Caco-2 (cell line): ENCODE data around the gene WNT5B. TPM values are rescaled to one million over a fixed set of nuclear protein-coding genes. Genes with fewer than 3 reads are reported as not detected.

Experiments
- BruUV-seq: library from RNA; stranded (reverse); fragments of 400-500 nt; replicated peaks from 2 replicates; lab custom pipeline; 2021; lab: Mats Ljungman, UMichigan
- CTCF ChIA-PET: fragments of 300-600 bp; sonication (Branson Sonifier 250); formaldehyde crosslinking; loops from one replicate; lab custom pipeline; 2022; ENCODE audit warnings: antibody characterized with exemption; lab: Charles Lee
- POLR2A ChIA-PET: fragments of 300-600 bp; sonication (Branson Sonifier 250); formaldehyde crosslinking; loops from one replicate; lab custom pipeline; 2022; ENCODE audit warnings: antibody characterized with exemption; lab: Charles Lee
- DNase-seq, 2 experiments: peaks; one replicate each; pipeline versions ENCODE4 v3.0.0 to v3.0.0-alpha.2; 2020 to 2022
- H3K27me3 ChIP-seq: replicated peaks from 2 replicates; pipeline ENCODE4 v1.6.0; 2011; ENCODE audit warnings: low read length; ENCODE audit not compliant: control insufficient read depth, insufficient read depth
- H3K36me3 ChIP-seq: 2 replicates; pipeline ENCODE4 v1.5.1; 2011; ENCODE audit warnings: low read length; ENCODE audit not compliant: control insufficient read depth, insufficient read depth
- H3K4me1 ChIP-seq: fragments of 250-450 bp; sonication (Bioruptor Pico); 2 replicates; pipeline ENCODE4 v1.5.1; 2020; ENCODE audit warnings: mild to moderate bottlenecking
- H3K4me3 ChIP-seq: 2 replicates; pipeline ENCODE4 v1.5.1; 2011; ENCODE audit warnings: low read depth, mild to moderate bottlenecking, control low read depth, low read length
- H3K9me3 ChIP-seq: fragments of 250-450 bp; sonication (Bioruptor Pico); 2 replicates; pipeline ENCODE4 v1.5.1; 2020; ENCODE audit warnings: mild to moderate bottlenecking, moderate library complexity
- H3K27ac Mint-ChIP-seq: one replicate; pipeline ENCODE4 v1.8.0; 2022; ENCODE audit warnings: mixed read lengths; ENCODE audit not compliant: unreplicated experiment
- H3K27me3 Mint-ChIP-seq: one replicate; pipeline ENCODE4 v1.8.0; 2022; ENCODE audit warnings: mixed read lengths; ENCODE audit not compliant: insufficient read depth, unreplicated experiment
- H3K36me3 Mint-ChIP-seq: one replicate; pipeline ENCODE4 v1.8.0; 2022; ENCODE audit warnings: mild to moderate bottlenecking, mixed read lengths; ENCODE audit not compliant: insufficient read depth, unreplicated experiment
- H3K4me1 Mint-ChIP-seq: one replicate; pipeline ENCODE4 v1.8.0; 2022; ENCODE audit warnings: low read depth, mixed read lengths; ENCODE audit not compliant: unreplicated experiment
- H3K4me3 Mint-ChIP-seq: one replicate; pipeline ENCODE4 v1.8.0; 2022; ENCODE audit warnings: mild to moderate bottlenecking, moderate library complexity, mixed read lengths; ENCODE audit not compliant: unreplicated experiment
- H3K9me3 Mint-ChIP-seq: one replicate; pipeline ENCODE4 v1.8.0; 2022; ENCODE audit warnings: mixed read lengths; ENCODE audit not compliant: unreplicated experiment
- CTCF ChIP-seq, 2 experiments: fragments of 200-600 bp in 1 of 2; IDR thresholded peaks; 1 replicate in 1 of 2; 2 replicates in 1 of 2; pipeline versions ENCODE4 v1.5.1 to v1.8.0; 2011 to 2022; ENCODE audit warnings: antibody characterized with exemption in 1 of 2, control low read depth in 1 of 2, inconsistent platforms in 1 of 2, low read depth in 1 of 2, low read length in 1 of 2, mild to moderate bottlenecking in 1 of 2, moderate library complexity in 1 of 2; ENCODE audit not compliant: insufficient read depth in 1 of 2, severe bottlenecking in 1 of 2, unreplicated experiment in 1 of 2
- intact Hi-C: fragments of 100-400 bp; cut with micrococcal nuclease; formaldehyde crosslinking; loops from one replicate; pipeline ENCODE4 v1.10.0; 2022; ENCODE audit not compliant: unreplicated experiment
- total RNA-seq: library from RNA; stranded (reverse); gene quantifications from 2 replicates; pipeline ENCODE4 v1.2.3, GENCODE V29; 2022

WNT5B gene
- total RNA-seq, 1 experiment from 2014 or later = 6.9 TPM

DNA sequence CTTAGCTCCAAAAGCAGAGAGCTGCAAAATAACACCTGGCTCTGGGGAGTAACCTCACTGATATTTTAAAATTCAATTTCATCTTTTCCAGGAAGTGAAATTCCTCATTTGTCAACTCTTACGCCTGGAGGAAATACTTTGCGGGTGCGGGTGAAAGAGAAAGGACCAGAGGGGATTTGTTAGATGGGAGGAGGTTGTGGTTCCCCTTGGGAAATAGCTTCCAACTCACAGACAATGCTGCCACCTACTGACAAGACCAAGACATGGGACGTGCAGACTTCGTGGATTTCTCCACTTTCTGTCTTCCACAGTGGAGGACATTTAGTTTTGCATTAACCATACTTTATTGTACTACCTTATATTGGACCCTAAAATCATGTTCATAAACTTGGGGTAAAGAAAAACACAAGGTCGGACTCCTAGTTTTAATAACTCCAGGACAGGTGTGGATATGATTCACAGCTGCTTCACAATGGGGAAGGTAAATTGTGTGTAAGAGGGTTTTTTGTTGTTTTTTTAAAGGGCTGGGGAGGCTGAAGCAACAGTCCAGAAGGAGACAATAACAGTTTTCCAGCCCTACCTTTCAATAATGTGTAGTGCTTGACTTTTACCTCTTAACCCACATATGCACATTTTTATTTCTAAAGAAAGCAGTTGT lies 45.5 kb upstream of the WNT5B start:
- POLR2A ChIA-PET = interaction anchor here (0.6 to 1.4 kb wide), 2 partner anchors 51 to 593 kb away, joined by 3 to 5 read pairs; partner anchors contain the start of gene ERC1
- no peaks in the 10 kb centered on the region for H3K27me3 Mint-ChIP-seq
- peaks cover 3% of the 10 kb centered on the region for H3K4me1 Mint-ChIP-seq
- Histone ChIP-seq H3K4me1 (no peaks in the 10 kb centered on the region), H3K27me3 (no peaks in the 10 kb centered on the region), H3K9me3 (no peaks in the 10 kb centered on the region), H3K36me3 (no peaks in the 10 kb centered on the region), H3K4me3 (no peak overlapping the region)
- CTCF ChIA-PET = interaction anchor here (0.5 to 3.2 kb wide), 17 partner anchors 8 to 1081 kb away, joined by 3 to 91 read pairs (median 4); no protein-coding TSS in a partner anchor
- H3K9me3 Mint-ChIP-seq = no peaks in the 10 kb centered on the region
- BruUV-seq = no TSS peak
- peaks cover under 1% of the 10 kb centered on the region for H3K36me3 Mint-ChIP-seq
- no peak overlapping the region for H3K4me3 Mint-ChIP-seq
- DNase-seq = peak; percentile 82 to 87
- H3K27ac Mint-ChIP-seq = no peak overlapping the region
- intact Hi-C loops = loop anchor here (2.0 to 10.0 kb wide), 3 partner anchors 65 to 636 kb away; partner anchors contain the start of gene RAD52
- TF ChIP-seq CTCF (IDR thresholded peaks at IDR 0.05; ENCODE audit: insufficient read depth in 1 of 2, low read depth in 1 of 2, low read length in 1 of 2, severe bottlenecking in 1 of 2, unreplicated experiment in 1 of 2) = peak; percentile 88 to 99

GRCh38 chr12:1584326-1584725 lies 44.7 kb upstream of the WNT5B start:
- no peak overlapping the region for H3K4me3 ChIP-seq
- H3K4me1 ChIP-seq = no peaks in the 10 kb centered on the region
- H3K36me3 Mint-ChIP-seq = peaks cover 5% of the 10 kb centered on the region
- H3K27me3 Mint-ChIP-seq = no peaks in the 10 kb centered on the region
- no peak overlapping the region for H3K4me3 Mint-ChIP-seq
- POLR2A ChIA-PET = no interaction called here
- peaks cover 8% of the 10 kb centered on the region for H3K4me1 Mint-ChIP-seq
- H3K27me3 ChIP-seq = no peaks in the 10 kb centered on the region
- no TSS peak for BruUV-seq
- CTCF ChIA-PET = interaction anchor here (1.2 to 3.2 kb wide), 6 partner anchors 9 to 491 kb away, joined by 3 to 91 read pairs (median 13); no protein-coding TSS in a partner anchor
- TF ChIP-seq CTCF (IDR thresholded peaks at IDR 0.05; ENCODE audit: insufficient read depth in 1 of 2, low read depth in 1 of 2, low read length in 1 of 2, severe bottlenecking in 1 of 2, unreplicated experiment in 1 of 2) = no peak
- H3K27ac Mint-ChIP-seq = no peak overlapping the region
- intact Hi-C loops = loop anchor here (5.0 to 10.0 kb wide), 2 partner anchors 310 to 637 kb away; partner anchors contain the start of gene RAD52
- H3K9me3 ChIP-seq = no peaks in the 10 kb centered on the region
- H3K36me3 ChIP-seq = no peaks in the 10 kb centered on the region
- H3K9me3 Mint-ChIP-seq = no peaks in the 10 kb centered on the region
- DNase-seq = no peak

DNA sequence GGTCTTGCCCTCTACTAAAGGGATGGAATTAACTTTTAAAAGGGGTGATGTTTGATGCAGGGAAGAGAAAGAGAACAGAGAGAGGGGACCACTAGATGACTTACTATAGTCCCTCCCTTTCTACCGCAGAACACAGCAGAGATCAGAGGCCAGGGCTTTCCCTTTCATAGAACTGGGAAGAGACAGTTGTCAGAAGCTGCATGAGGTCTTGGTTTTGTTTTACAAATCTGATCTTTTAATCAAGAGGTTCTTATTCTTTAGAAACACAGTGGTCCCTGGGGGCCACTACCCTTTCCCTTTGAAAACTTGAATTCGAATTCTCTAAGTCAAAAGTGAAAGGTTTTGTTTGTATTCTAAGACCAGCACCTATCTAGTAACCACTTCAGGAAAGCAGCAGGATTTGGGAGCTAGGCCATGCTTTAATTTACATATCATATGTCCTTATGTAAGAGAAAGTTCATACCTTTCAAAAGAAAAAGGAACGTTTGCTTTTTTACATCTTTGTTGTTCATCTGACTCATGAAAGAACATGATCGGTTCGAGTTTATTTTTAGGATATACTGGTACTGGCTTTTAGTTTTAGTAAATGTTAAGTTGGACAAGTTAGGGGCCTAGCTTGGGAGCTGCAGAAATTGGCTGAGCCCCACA lies 41.0 kb upstream of the WNT5B start:
- Mint-ChIP-seq H3K4me3 (no peak overlapping the region), H3K4me1 (peaks cover 34% of the 10 kb centered on the region), H3K27ac (no peak overlapping the region), H3K9me3 (no peaks in the 10 kb centered on the region), H3K36me3 (peaks cover 12% of the 10 kb centered on the region), H3K27me3 (no peaks in the 10 kb centered on the region)
- peaks cover 23% of the 10 kb centered on the region for H3K4me1 ChIP-seq
- H3K9me3 ChIP-seq = no peaks in the 10 kb centered on the region
- H3K36me3 ChIP-seq = peaks cover 3% of the 10 kb centered on the region; the same call in 1 of the 2 replicates
- ChIA-PET CTCF (interaction anchor here (0.7 to 1.0 kb wide), 3 partner anchors 68 to 470 kb away, joined by 3 to 5 read pairs (median 4); no protein-coding TSS in a partner anchor), POLR2A (no interaction called here)
- no TSS peak for BruUV-seq
- no peak overlapping the region for H3K4me3 ChIP-seq
- TF ChIP-seq CTCF (IDR thresholded peaks at IDR 0.05; ENCODE audit: insufficient read depth in 1 of 2, low read depth in 1 of 2, low read length in 1 of 2, severe bottlenecking in 1 of 2, unreplicated experiment in 1 of 2) = no peak
- intact Hi-C loops = loop anchor here (10.0 kb wide), 1 partner anchor 313 kb away; no protein-coding TSS in a partner anchor
- no peak for DNase-seq
- no peaks in the 10 kb centered on the region for H3K27me3 ChIP-seq
